GM19023 (cell line): ENCODE data around the gene NRDE2.
"Not testable (repeated sequence)": the region's sequence is repeated elsewhere in the genome, so short reads cannot be mapped to it uniquely, and the experiment has no call there.

ENCODE experiments used
- ATAC-seq: cut with Tn5 transposase; IDR thresholded peaks from one replicate; pipeline ENCODE4 v1.9.1; 2021; ENCODE audit warnings: mild to moderate bottlenecking, moderate library complexity; ENCODE audit not compliant: unreplicated experiment

The NRDE2 gene

DNA sequence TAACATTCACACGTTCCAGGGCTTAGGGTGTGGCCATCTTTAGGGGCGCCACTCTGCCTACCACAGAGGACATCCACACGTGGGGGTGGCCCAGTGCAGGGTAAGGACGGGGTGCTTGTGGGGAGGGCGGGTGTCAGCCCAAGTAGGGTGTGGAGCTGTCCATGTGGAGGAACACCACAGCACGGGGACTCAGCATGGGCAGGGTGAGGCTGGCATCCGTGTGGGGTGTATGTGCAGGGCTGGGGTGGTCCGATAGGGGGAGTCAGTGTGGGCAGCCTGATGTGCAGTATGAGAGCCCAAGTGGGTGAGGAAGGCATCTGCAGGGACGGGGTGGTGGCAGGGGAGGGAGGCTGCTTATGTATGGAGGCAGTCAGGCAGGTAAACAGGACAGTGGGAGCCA lies 57.7 kb downstream of the NRDE2 start:
- no peak for ATAC-seq

DNA sequence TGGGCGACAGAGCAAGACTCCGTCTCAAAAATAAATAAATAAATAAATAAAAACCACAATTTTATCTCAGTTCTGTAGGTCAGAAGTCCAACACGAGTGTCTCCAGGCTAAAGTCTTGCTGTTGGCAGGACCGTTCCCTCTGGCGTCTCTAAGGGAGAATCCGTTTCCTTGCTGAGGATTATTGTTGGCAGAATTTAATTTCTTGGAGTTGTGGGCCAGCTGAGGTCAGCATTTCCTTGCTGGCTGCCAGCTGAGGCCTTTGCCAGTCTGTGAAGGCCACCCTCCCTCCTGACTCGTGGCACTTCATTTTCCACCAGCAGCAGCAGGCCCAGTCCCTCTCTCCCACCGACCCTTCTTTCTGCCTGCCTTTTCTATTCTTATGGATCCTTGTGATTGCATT lies 58.2 kb downstream of the NRDE2 start:
- ATAC-seq = no peak

DNA sequence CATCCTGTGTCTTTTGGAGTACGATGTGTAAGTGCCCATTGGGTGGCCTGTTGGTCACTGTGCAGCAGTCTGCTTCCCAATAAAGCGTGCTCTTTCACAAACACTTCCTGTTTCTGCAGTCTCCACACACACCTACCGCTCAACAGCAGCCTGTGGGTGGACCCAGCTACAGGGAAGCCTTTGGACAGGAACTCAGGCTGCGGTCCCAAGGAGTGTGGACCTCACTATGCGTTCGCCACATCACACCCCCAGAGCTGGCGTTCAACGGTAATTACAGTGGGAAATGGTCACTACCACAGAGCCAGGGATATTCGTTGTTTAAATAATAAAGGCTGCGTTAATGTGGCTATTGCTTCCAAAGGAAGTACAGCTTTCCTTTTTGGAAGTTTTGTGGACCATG lies 59.2 kb downstream of the NRDE2 start:
- no peak for ATAC-seq

DNA sequence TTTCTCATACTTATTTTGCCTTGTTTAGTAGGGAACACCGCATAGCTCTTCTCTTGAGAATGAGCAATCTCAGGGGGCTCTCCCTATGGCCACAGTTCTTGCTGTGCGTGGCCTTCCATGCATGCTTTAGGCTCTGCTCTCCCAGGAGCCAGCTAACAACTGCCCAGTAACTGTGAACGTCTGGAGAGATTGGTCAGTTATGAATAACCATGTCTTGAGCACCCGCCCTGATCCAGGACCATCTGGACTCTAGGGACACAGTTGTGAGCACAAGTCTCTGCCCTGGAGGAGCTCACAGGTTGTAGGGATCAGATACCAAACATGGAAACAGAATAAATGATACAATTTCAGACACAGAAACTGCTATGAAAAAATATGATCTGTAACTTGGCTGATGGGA lies 63.3 kb downstream of the NRDE2 start:
- ATAC-seq = no peak

DNA sequence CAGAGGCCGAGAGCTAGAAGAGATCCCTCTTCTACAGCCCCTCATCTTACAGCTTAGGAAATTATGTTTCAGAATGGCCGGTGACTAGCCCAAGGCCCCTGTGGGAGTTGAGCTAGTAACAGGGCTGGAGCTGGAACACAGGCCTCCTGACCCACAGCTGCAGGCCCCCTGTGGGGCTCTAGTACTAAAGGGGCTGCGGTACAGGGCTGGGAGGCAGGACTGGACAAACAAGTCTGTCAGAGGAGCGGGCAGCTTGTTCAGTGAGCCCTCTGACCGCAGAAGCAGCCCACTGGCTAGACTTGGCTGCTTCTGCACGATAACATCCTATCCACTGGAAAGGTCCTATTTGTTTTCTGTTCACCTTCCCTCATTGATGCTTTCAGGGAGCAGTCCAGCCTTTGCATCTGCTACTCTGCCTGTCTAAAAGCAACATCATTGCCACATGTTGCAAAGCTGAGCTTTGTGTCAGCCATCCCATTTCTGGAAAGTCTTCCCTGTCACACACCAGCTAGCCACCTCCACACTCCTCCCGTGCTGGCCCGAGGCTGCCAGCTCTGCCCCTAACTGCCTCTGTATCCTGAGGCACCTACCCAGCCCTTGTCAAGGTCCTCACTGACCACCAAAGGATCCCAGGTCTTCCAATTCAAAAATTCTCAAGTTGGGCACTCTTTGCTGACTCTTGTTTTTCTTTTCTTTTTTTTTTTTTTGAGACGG lies 65.1 kb downstream of the NRDE2 start:
- no peak for ATAC-seq

DNA sequence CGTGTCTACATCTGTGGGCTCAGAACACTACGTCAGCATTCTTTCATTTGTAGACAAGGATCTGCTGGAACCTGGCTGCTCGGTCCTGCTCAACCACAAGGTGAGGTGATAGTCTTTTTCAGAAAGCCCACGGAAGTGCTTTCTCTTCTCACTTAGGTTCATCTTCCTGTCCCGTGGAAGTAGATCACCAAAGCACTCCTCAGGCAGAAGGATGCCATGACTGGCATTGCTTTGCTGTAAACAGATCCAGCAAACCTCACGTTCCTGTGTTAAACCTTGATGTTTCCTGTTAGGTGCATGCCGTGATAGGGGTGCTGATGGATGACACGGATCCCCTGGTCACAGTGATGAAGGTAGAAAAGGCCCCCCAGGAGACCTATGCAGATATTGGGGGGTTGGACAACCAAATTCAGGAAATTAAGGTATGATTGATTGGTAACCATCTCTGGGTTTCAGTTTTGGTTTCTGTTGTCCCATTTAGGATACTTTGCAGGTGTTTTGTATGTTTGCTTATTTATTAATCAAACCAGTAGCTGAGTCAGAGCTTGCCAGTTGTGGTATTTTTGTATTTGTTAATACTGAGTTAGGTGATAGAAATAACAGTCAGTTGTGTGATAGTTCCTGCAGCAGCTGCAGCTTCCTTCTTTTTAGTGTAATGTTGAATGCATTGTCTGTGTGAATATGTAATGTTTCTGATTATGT lies 67.8 kb downstream of the NRDE2 start:
- peak; percentile 80 for ATAC-seq

DNA sequence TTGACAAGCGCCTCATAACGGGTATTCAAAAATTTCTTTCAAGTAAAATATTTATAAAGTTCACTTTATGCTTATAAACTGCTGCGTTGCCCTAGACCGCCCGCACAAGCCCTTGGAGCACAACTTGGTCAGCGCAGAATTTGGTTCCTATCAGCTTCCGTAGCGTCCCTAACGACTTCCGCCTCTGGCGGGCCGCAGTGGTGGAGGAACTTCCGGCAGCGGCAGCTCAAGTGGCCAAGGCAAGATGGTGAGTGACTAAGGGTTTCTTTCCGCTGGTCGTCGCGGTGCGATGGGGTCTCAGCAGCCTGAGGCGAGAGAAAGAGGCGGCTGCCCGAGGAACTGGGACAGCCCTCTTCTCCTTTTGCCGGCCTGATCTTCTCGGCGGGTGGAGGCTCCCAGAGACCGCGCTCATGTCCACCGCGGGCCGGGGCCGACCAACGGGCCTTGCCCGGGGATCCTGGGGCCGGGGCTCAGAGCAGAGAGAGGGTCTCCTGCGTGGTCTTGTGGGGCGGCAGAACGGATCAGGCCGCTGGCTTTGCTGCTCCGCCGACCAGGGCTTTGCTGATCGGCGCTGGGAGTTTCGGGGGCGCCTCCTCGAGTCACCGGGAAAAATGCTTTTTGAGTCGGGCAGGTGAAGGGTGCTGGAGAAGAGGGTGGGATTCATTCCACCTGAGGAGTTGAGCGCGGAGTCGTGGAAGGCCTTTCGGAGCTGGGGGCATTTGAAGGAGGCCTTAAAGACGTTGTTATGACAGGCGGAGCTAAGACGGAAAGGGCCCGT lies 75.2 kb downstream of the NRDE2 start, which contains the start of gene PSMC1:
PSMC1 (plus strand) TSS at position 200 of the 778 bp plus-strand sequence; CDS start at position 245, 45 bp downstream.
- peak; percentile 99 for ATAC-seq

DNA sequence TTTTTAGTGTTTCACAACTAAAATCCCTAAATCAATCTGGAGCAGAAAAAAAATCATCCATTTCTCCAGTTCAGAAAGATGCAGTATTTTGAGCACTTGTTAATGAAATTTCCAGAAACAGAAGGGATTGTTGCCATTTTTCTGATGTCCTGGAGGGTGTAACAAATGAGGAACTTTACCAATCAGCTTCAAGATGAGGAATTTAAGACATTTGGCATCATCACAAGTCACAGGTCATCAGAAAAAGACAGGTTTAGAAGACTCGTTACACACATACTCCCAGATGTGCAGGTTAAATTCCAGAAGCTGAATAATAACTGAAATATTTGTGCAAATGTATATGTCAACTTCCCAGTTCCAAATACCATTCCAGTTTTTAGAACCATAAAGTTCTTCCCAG lies 75.9 kb downstream of the NRDE2 start:
- ATAC-seq = no peak

DNA sequence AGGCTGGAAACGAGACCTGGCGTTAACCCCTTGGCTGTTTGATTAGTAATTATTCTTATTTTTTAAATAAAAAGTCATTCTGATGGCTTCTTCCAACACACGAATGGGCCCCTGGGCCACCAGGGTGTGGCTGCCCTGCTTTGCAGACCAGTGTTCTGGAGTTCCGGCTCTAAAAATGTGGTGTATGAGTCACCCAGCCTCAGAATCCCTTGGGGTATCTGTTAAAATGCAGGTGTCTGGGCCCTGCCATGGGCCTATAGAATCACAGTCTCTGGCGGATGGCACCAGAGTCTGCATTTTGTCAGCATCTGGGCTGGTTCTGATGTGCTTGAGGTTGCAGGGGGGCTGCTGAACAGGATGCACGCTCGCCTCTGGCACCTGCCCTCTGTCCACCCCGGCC lies 77.9 kb downstream of the NRDE2 start:
- ATAC-seq = no peak

DNA sequence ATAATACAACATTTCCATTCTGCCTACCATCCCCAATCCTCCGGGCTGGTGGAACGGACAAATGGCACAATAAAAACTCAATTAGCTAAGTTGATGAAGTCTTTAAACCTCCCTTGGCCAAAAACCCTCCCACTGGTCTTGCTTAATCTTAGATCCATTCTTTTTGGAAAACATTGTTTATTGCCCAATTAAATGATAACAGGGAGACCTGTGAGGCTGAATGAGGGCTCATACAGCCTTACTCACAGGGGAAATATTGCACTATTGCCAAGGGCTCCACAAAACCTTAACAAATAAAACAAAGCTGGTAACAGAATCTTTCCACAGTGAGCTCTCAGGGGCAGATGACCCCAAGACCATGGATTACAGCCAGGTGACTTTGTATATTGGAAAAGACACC lies 83.1 kb downstream of the NRDE2 start:
- no peak for ATAC-seq

DNA sequence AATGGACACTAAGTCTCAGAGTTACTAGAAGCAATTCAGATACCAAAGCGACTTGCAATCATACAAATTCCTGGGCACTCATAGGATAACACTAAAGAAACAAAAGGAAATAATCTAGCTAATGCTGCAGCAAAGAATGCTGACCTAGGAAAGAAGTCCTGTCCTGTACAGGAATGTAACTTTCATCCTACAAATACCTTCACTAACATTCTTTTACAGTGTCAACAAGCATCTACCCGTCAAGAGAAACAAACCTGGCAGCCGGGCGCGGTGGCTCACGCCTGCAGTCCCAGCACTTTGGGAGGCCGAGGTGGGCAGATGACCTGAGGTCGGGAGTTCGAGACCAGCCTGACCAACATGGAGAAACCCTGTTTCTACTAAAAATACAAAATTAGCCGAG lies 84.3 kb downstream of the NRDE2 start:
- ATAC-seq = not testable (repeated sequence)

DNA sequence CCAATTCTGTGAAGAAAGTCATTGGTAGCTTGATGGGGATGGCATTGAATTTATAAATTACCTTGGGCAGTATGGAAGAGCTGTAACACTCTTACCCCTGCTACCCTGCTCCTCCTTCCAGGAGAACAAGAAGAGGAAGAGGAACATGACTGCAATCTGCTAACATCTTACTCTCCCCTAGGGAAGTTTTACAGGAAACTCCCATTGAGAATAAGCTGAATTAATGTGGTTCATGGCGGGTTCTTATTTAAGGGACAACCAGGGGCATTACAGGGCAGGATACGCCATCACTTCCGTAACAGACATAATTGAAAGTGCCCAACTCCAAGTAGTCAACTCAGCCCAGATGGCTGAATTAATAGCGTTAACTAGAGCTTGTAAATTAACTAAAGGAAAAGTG lies 84.8 kb downstream of the NRDE2 start:
- no peak for ATAC-seq

DNA sequence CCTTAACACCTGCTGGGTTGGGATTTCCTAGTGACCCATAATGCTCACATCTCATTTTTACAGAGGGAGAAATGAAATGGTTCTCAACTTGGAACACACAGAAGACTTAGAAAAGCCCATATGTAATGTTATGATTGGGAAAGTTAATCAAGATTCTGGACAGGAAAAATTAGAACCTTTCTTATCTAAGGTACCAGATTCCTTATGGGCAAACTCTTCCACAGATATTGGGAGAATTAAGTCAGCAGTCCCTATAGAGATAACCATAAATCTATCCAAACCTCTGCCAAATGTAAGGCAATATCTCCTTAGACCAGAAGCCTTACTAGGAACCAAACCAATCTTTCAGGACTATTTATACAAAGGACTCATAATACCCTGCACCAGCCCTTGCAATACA lies 89.3 kb downstream of the NRDE2 start:
- ATAC-seq = no peak

DNA sequence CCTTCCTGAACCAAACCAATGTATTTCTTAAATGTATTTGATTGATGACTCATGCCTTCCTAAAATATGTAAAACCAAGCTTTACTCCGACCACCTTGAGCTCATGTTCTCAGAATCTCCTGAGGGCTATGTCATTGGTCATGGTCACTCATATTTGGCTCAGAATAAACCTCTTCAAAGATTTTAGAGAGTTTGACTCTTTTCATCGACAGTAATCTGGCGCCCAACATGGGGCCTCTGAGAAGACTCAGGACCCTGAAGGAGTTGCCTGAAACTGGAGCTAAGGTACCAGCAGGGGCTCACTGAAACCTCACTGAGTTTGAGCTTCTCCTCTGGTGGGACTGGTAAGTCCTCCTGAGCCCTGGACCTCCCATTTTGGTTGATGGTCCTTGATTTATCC lies 92.6 kb downstream of the NRDE2 start:
- ATAC-seq = no peak

DNA sequence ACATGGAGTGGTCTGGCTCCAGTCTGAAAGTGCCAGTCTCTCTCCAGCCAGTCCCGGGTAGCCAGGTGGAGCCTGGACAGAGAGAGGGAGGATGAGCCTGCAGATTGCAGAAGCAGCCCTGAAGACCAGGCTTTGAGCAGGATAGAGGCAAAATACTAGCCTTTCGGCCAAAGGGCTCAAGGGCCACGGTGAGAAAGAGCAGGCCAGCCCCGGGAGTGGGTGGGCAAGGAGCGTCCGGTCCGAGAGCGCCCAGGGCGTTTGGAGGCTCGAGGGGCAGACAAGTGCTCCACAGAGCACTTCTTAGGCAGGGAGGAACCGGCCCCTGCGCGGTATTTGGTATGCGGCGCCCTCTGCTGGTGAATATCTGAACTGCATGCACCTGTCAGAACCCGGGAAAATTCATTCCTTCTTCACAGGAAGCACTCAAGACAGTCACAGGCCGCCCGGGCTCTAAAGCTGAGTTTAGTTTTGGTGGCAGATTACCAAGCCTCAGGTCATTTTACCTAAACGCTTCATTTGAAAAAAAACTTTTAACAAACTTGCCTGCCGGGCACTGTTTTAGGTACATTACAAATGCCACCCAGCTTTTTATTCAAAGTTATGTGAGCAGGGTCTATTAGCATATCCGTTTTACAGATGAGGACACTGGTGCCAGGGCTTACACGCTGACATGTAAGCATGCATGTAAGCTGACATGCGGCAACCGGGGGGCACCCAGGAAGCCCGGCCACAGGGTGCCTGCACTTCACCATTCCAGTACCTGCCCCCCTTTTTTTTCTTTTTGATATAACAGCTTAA lies 96.4 kb downstream of the NRDE2 start:
- peak; percentile 67 for ATAC-seq

DNA sequence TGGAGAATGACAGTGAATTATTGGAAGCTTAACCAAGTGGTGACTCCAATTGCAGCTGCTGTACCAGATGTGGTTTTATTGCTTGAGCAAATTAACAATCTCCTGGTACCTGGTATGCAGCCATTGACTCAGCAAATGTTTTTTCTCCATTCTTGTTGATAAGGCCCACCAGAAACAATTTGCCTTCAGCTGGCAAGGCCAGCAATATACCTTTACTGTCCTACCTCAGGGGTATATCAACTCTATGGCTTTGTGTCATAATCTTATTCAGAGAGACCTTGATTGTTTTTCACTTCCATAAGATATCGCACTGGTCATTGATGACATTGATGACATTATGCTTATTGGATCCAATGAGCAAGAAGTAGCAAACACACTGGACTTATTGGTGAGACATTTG lies 101.8 kb downstream of the NRDE2 start:
- not testable (repeated sequence) for ATAC-seq

DNA sequence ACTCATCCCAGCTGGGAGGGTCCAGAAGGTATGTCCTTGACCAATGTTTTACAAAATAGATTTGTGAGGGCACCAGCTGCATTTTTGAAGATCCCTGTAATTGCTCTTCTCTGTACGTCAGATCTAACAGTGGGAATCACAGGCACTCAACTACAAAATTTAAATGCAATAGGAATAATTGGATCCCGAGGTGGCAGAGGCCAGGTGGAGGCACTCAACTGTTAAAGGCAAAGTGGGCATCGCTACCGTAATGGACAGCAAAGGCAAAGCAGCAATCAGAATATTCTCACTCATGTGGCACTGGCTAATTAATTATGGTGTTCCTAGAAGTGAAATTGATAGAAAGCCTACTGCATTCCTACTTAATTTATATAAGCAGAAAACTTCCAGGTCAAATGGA lies 103.3 kb downstream of the NRDE2 start:
- no peak for ATAC-seq
